Hepatocyte (in vitro differentiated cells): ENCODE results near the gene SRP68.
"Not testable (repeated sequence)": the region's sequence is repeated elsewhere in the genome, so short reads cannot be mapped to it uniquely, and the experiment has no call there.

ENCODE experiments used
- EZH2 ChIP-seq: fragments of 200-600 bp; sonication (generic); IDR thresholded peaks from 2 replicates; pipeline ENCODE4 v1.6.1; 2016; ENCODE audit warnings: antibody characterized with exemption, mild to moderate bottlenecking, borderline replicate concordance
- TF ChIP-seq, protein P1 (sequence below): fragments of 200-600 bp; sonication (generic); IDR thresholded peaks from 2 replicates; pipeline ENCODE4 v1.5.1; 2016; ENCODE audit warnings: antibody characterized with exemption, mild to moderate bottlenecking; ENCODE audit not compliant: poor library complexity

- TF ChIP-seq, protein P1, sequence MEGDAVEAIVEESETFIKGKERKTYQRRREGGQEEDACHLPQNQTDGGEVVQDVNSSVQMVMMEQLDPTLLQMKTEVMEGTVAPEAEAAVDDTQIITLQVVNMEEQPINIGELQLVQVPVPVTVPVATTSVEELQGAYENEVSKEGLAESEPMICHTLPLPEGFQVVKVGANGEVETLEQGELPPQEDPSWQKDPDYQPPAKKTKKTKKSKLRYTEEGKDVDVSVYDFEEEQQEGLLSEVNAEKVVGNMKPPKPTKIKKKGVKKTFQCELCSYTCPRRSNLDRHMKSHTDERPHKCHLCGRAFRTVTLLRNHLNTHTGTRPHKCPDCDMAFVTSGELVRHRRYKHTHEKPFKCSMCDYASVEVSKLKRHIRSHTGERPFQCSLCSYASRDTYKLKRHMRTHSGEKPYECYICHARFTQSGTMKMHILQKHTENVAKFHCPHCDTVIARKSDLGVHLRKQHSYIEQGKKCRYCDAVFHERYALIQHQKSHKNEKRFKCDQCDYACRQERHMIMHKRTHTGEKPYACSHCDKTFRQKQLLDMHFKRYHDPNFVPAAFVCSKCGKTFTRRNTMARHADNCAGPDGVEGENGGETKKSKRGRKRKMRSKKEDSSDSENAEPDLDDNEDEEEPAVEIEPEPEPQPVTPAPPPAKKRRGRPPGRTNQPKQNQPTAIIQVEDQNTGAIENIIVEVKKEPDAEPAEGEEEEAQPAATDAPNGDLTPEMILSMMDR: not testable (repeated sequence)
- TF ChIP-seq EZH2: not testable (repeated sequence)
Measured at GRCh38 chr17:76078370-76078769, 6.1 kb upstream of the SRP68 start.
